ENCODE results near the gene CDCA8.

Gene CDCA8

GRCh38 chr1:37692834-37693175 is 489 bp downstream of the CDCA8 start:
- peaks cover 11% of the 10 kb centered on the region for H3K4me1 ChIP-seq (ENCODE audit: control insufficient read depth, insufficient read depth, low read length)
- H3K27ac ChIP-seq (ENCODE audit: low read depth, low read length) = peak overlapping the region; percentile 37; the same call in 1 of the 2 replicates
- peaks cover 41% of the 10 kb centered on the region for H3K36me3 ChIP-seq (ENCODE audit: control insufficient read depth, insufficient read depth, low read length)
- peak overlapping the region; percentile 92 for H3K9ac ChIP-seq (ENCODE audit: low read length)
- H3K27me3 ChIP-seq (ENCODE audit: control insufficient read depth, insufficient read depth, low read length) = no peaks in the 10 kb centered on the region; the same call in 1 of the 2 replicates
- peak overlapping the region; percentile 92 for H3K4me3 ChIP-seq (ENCODE audit: low read depth, low read length)
- H3K9me3 ChIP-seq (ENCODE audit: control insufficient read depth, insufficient read depth, low read depth, low read length) = no peaks in the 10 kb centered on the region

- H3K4me1 ChIP-seq (ENCODE audit: control insufficient read depth, insufficient read depth, low read length) = no peaks in the 10 kb centered on the region
- H3K36me3 ChIP-seq (ENCODE audit: control insufficient read depth, insufficient read depth, low read length) = peaks cover 76% of the 10 kb centered on the region
- H3K27me3 ChIP-seq (ENCODE audit: control insufficient read depth, insufficient read depth, low read length) = no peaks in the 10 kb centered on the region
- no peaks in the 10 kb centered on the region for H3K9me3 ChIP-seq (ENCODE audit: control insufficient read depth, insufficient read depth, low read depth, low read length)
- no peak overlapping the region for H3K9ac ChIP-seq (ENCODE audit: low read length)
- no peak overlapping the region for H3K4me3 ChIP-seq (ENCODE audit: low read depth, low read length)
- H3K27ac ChIP-seq (ENCODE audit: low read depth, low read length) = no peak overlapping the region
Measured at GRCh38 chr1:37697090-37697489, 4.8 kb downstream of the CDCA8 start.

- Histone ChIP-seq H3K27me3 (ENCODE audit: control insufficient read depth, insufficient read depth, low read length) (no peaks in the 10 kb centered on the region), H3K36me3 (ENCODE audit: control insufficient read depth, insufficient read depth, low read length) (peaks cover 81% of the 10 kb centered on the region), H3K27ac (ENCODE audit: low read depth, low read length) (no peak overlapping the region), H3K4me1 (ENCODE audit: control insufficient read depth, insufficient read depth, low read length) (no peaks in the 10 kb centered on the region), H3K4me3 (ENCODE audit: low read depth, low read length) (no peak overlapping the region), H3K9me3 (ENCODE audit: control insufficient read depth, insufficient read depth, low read depth, low read length) (no peaks in the 10 kb centered on the region), H3K9ac (ENCODE audit: low read length) (no peak overlapping the region)
Measured at GRCh38 chr1:37697737-37698136, 5.4 kb downstream of the CDCA8 start.

GRCh38 chr1:37699147-37699546 is 6.8 kb downstream of the CDCA8 start:
- Histone ChIP-seq H3K27ac (ENCODE audit: low read depth, low read length) (no peak overlapping the region), H3K4me1 (ENCODE audit: control insufficient read depth, insufficient read depth, low read length) (no peaks in the 10 kb centered on the region), H3K4me3 (ENCODE audit: low read depth, low read length) (no peak overlapping the region), H3K36me3 (ENCODE audit: control insufficient read depth, insufficient read depth, low read length) (peaks cover 93% of the 10 kb centered on the region), H3K9ac (ENCODE audit: low read length) (no peak overlapping the region), H3K27me3 (ENCODE audit: control insufficient read depth, insufficient read depth, low read length) (no peaks in the 10 kb centered on the region), H3K9me3 (ENCODE audit: control insufficient read depth, insufficient read depth, low read depth, low read length) (no peaks in the 10 kb centered on the region)

- H3K27ac ChIP-seq (ENCODE audit: low read depth, low read length) = no peak overlapping the region
- H3K36me3 ChIP-seq (ENCODE audit: control insufficient read depth, insufficient read depth, low read length) = peaks cover 95% of the 10 kb centered on the region
Measured at GRCh38 chr1:37701051-37701450, 8.7 kb downstream of the CDCA8 start.

GRCh38 chr1:37703061-37703460 is 10.7 kb downstream of the CDCA8 start:
- Histone ChIP-seq H3K27ac (ENCODE audit: low read depth, low read length) (no peak overlapping the region), H3K4me1 (ENCODE audit: control insufficient read depth, insufficient read depth, low read length) (no peaks in the 10 kb centered on the region), H3K9ac (ENCODE audit: low read length) (no peak overlapping the region), H3K27me3 (ENCODE audit: control insufficient read depth, insufficient read depth, low read length) (no peaks in the 10 kb centered on the region), H3K36me3 (ENCODE audit: control insufficient read depth, insufficient read depth, low read length) (peaks cover 95% of the 10 kb centered on the region), H3K9me3 (ENCODE audit: control insufficient read depth, insufficient read depth, low read depth, low read length) (no peaks in the 10 kb centered on the region), H3K4me3 (ENCODE audit: low read depth, low read length) (no peak overlapping the region)

More at GRCh38 chr1:37701051-37701450, 8.7 kb downstream of the CDCA8 start:
- Histone ChIP-seq H3K4me1 (ENCODE audit: control insufficient read depth, insufficient read depth, low read length) (no peaks in the 10 kb centered on the region), H3K27me3 (ENCODE audit: control insufficient read depth, insufficient read depth, low read length) (no peaks in the 10 kb centered on the region), H3K9me3 (ENCODE audit: control insufficient read depth, insufficient read depth, low read depth, low read length) (no peaks in the 10 kb centered on the region), H3K9ac (ENCODE audit: low read length) (no peak overlapping the region), H3K4me3 (ENCODE audit: low read depth, low read length) (no peak overlapping the region)

- no peaks in the 10 kb centered on the region for H3K27me3 ChIP-seq (ENCODE audit: control insufficient read depth, insufficient read depth, low read length)
- peaks cover 95% of the 10 kb centered on the region for H3K36me3 ChIP-seq (ENCODE audit: control insufficient read depth, insufficient read depth, low read length)
- H3K9ac ChIP-seq (ENCODE audit: low read length) = no peak overlapping the region
- no peak overlapping the region for H3K27ac ChIP-seq (ENCODE audit: low read depth, low read length)
- H3K4me1 ChIP-seq (ENCODE audit: control insufficient read depth, insufficient read depth, low read length) = no peaks in the 10 kb centered on the region
- no peaks in the 10 kb centered on the region for H3K9me3 ChIP-seq (ENCODE audit: control insufficient read depth, insufficient read depth, low read depth, low read length)
- no peak overlapping the region for H3K4me3 ChIP-seq (ENCODE audit: low read depth, low read length)
Measured at GRCh38 chr1:37704966-37705365, 12.7 kb downstream of the CDCA8 start.

GRCh38 chr1:37705399-37705798 is 13.1 kb downstream of the CDCA8 start:
- Histone ChIP-seq H3K4me3 (ENCODE audit: low read depth, low read length) (no peak overlapping the region), H3K36me3 (ENCODE audit: control insufficient read depth, insufficient read depth, low read length) (peaks cover 95% of the 10 kb centered on the region), H3K9ac (ENCODE audit: low read length) (no peak overlapping the region), H3K4me1 (ENCODE audit: control insufficient read depth, insufficient read depth, low read length) (no peaks in the 10 kb centered on the region), H3K9me3 (ENCODE audit: control insufficient read depth, insufficient read depth, low read depth, low read length) (no peaks in the 10 kb centered on the region), H3K27me3 (ENCODE audit: control insufficient read depth, insufficient read depth, low read length) (no peaks in the 10 kb centered on the region), H3K27ac (ENCODE audit: low read depth, low read length) (no peak overlapping the region)

GRCh38 chr1:37708471-37708870 is 16.2 kb downstream of the CDCA8 start:
- H3K9me3 ChIP-seq (ENCODE audit: control insufficient read depth, insufficient read depth, low read depth, low read length) = no peaks in the 10 kb centered on the region
- no peaks in the 10 kb centered on the region for H3K27me3 ChIP-seq (ENCODE audit: control insufficient read depth, insufficient read depth, low read length)
- no peak overlapping the region for H3K9ac ChIP-seq (ENCODE audit: low read length)
- no peaks in the 10 kb centered on the region for H3K4me1 ChIP-seq (ENCODE audit: control insufficient read depth, insufficient read depth, low read length)
- no peak overlapping the region for H3K27ac ChIP-seq (ENCODE audit: low read depth, low read length)
- no peak overlapping the region for H3K4me3 ChIP-seq (ENCODE audit: low read depth, low read length)
- H3K36me3 ChIP-seq (ENCODE audit: control insufficient read depth, insufficient read depth, low read length) = peaks cover 67% of the 10 kb centered on the region

GRCh38 chr1:37714226-37714625 is 21.9 kb downstream of the CDCA8 start:
- H3K4me1 ChIP-seq (ENCODE audit: control insufficient read depth, insufficient read depth, low read length) = no peaks in the 10 kb centered on the region
- no peak overlapping the region for H3K9ac ChIP-seq (ENCODE audit: low read length)
- no peaks in the 10 kb centered on the region for H3K9me3 ChIP-seq (ENCODE audit: control insufficient read depth, insufficient read depth, low read depth, low read length)
- H3K27me3 ChIP-seq (ENCODE audit: control insufficient read depth, insufficient read depth, low read length) = no peaks in the 10 kb centered on the region
- H3K27ac ChIP-seq (ENCODE audit: low read depth, low read length) = no peak overlapping the region
- no peak overlapping the region for H3K4me3 ChIP-seq (ENCODE audit: low read depth, low read length)
- H3K36me3 ChIP-seq (ENCODE audit: control insufficient read depth, insufficient read depth, low read length) = peaks cover 13% of the 10 kb centered on the region

- Histone ChIP-seq H3K9me3 (ENCODE audit: control insufficient read depth, insufficient read depth, low read depth, low read length) (no peaks in the 10 kb centered on the region), H3K27ac (ENCODE audit: low read depth, low read length) (no peak overlapping the region), H3K27me3 (ENCODE audit: control insufficient read depth, insufficient read depth, low read length) (no peaks in the 10 kb centered on the region), H3K9ac (ENCODE audit: low read length) (no peak overlapping the region), H3K36me3 (ENCODE audit: control insufficient read depth, insufficient read depth, low read length) (peaks cover 8% of the 10 kb centered on the region), H3K4me3 (ENCODE audit: low read depth, low read length) (no peak overlapping the region), H3K4me1 (ENCODE audit: control insufficient read depth, insufficient read depth, low read length) (no peaks in the 10 kb centered on the region)
Measured at GRCh38 chr1:37714689-37715088, 22.4 kb downstream of the CDCA8 start.

- no peaks in the 10 kb centered on the region for H3K27me3 ChIP-seq (ENCODE audit: control insufficient read depth, insufficient read depth, low read length)
- H3K9ac ChIP-seq (ENCODE audit: low read length) = no peak overlapping the region
- no peaks in the 10 kb centered on the region for H3K4me1 ChIP-seq (ENCODE audit: control insufficient read depth, insufficient read depth, low read length)
- H3K36me3 ChIP-seq (ENCODE audit: control insufficient read depth, insufficient read depth, low read length) = no peaks in the 10 kb centered on the region
- no peaks in the 10 kb centered on the region for H3K9me3 ChIP-seq (ENCODE audit: control insufficient read depth, insufficient read depth, low read depth, low read length)
- no peak overlapping the region for H3K4me3 ChIP-seq (ENCODE audit: low read depth, low read length)
- H3K27ac ChIP-seq (ENCODE audit: low read depth, low read length) = no peak overlapping the region
Measured at GRCh38 chr1:37716321-37716720, 24.0 kb downstream of the CDCA8 start.

Measured in HUES6 (cell line).